IMR-90 (cell line): ENCODE results near the gene WWP2. TPM values are rescaled to one million over a fixed set of nuclear protein-coding genes. Genes with fewer than 3 reads are reported as not detected.
A peak's percentile ranks its signal among the peaks of the same experiment; 100 is the strongest.
"Not testable (repeated sequence)": the region's sequence is repeated elsewhere in the genome, so short reads cannot be mapped to it uniquely, and the experiment has no call there.

Experiments used
- ATAC-seq: fragments of 200-7000 bp; cut with Tn5 transposase; 2 replicates; pipeline ENCODE4 v1.9.1; 2020; ENCODE audit warnings: low read depth, mild to moderate bottlenecking, moderate library complexity
- BruUV-seq: library from RNA; stranded (reverse); fragments of 400-500 nt; replicated peaks from 2 replicates; lab custom pipeline; 2021; lab: Mats Ljungman, UMichigan
- CTCF ChIA-PET: fragments of 300-600 bp; formaldehyde crosslinking; extraction: SDS; loops from one replicate; lab custom pipeline; 2021; ENCODE audit warnings: antibody characterized with exemption; lab: Yijun Ruan, JAX
- POLR2A ChIA-PET: fragments of 300-600 bp; sonication (Branson Sonifier 250); formaldehyde crosslinking; loops from one replicate; lab custom pipeline; 2022; ENCODE audit warnings: antibody characterized with exemption; ENCODE audit not compliant: unreplicated experiment; lab: Charles Lee
- DNase-seq: peaks from one replicate; pipeline ENCODE4 v3.0.0; 2013
- H2AFZ ChIP-seq: replicated peaks from 2 replicates; pipeline ENCODE3; 2013; ENCODE audit warnings: low read length, mild to moderate bottlenecking; ENCODE audit not compliant: poor library complexity
- H2AK5ac ChIP-seq: 2 replicates; pipeline ENCODE4 v1.6.1; 2013; ENCODE audit warnings: low read depth, low read length, inconsistent platforms
- H2AK9ac ChIP-seq: replicated peaks from 2 replicates; pipeline ENCODE3; 2013; ENCODE audit warnings: mild to moderate bottlenecking, low read depth, low read length, moderate library complexity; ENCODE audit not compliant: poor library complexity
- H2BK120ac ChIP-seq: 2 replicates; pipeline ENCODE4 v1.6.1; 2013; ENCODE audit warnings: low read depth, low read length, inconsistent platforms
- H2BK15ac ChIP-seq: 3 replicates; pipeline ENCODE4 v1.6.1; 2013; ENCODE audit warnings: low read depth, low read length, inconsistent platforms
- H2BK20ac ChIP-seq: 2 replicates; pipeline ENCODE4 v1.6.1; 2013; ENCODE audit warnings: low read depth, mild to moderate bottlenecking, inconsistent platforms, low read length, moderate library complexity
- H2BK5ac ChIP-seq: 2 replicates; pipeline ENCODE4 v1.6.1; 2013; ENCODE audit warnings: mild to moderate bottlenecking, low read depth, low read length, inconsistent platforms; ENCODE audit not compliant: poor library complexity, severe bottlenecking
- H3K14ac ChIP-seq: replicated peaks from 2 replicates; pipeline ENCODE4 v1.6.1; 2013; ENCODE audit warnings: low read depth, low read length, inconsistent platforms
- H3K18ac ChIP-seq: 2 replicates; pipeline ENCODE4 v1.6.1; 2013; ENCODE audit warnings: low read depth, low read length, control low read depth
- H3K23ac ChIP-seq: 2 replicates; pipeline ENCODE4 v1.6.1; 2013; ENCODE audit warnings: low read depth, low read length, inconsistent platforms
- H3K27ac ChIP-seq: 2 replicates; pipeline ENCODE4 v1.5.1; 2013; ENCODE audit warnings: mild to moderate bottlenecking, control low read depth, low read length; ENCODE audit not compliant: insufficient read depth
- H3K27me3 ChIP-seq: 2 replicates; pipeline ENCODE4 v1.6.1; 2013; ENCODE audit warnings: low read length; ENCODE audit not compliant: control insufficient read depth, insufficient read depth
- H3K36me3 ChIP-seq: 2 replicates; pipeline ENCODE4 v1.6.1; 2013; ENCODE audit warnings: low read length, mixed read lengths; ENCODE audit not compliant: control insufficient read depth, insufficient read depth
- H3K4ac ChIP-seq: 2 replicates; pipeline ENCODE4 v1.6.1; 2013; ENCODE audit warnings: low read depth, low read length, inconsistent platforms
- H3K4me1 ChIP-seq: 2 replicates; pipeline ENCODE4 v1.6.1; 2013; ENCODE audit warnings: low read length, mixed read lengths; ENCODE audit not compliant: control insufficient read depth, insufficient read depth
- H3K4me2 ChIP-seq: 2 replicates; pipeline ENCODE4 v1.6.1; 2013; ENCODE audit warnings: low read depth, mild to moderate bottlenecking, control low read depth, low read length, moderate library complexity
- H3K4me3 ChIP-seq: 2 replicates; pipeline ENCODE4 v1.5.1; 2013; ENCODE audit warnings: low read depth, mild to moderate bottlenecking, control low read depth, low read length, moderate library complexity; ENCODE audit not compliant: insufficient read depth
- H3K56ac ChIP-seq: 2 replicates; pipeline ENCODE4 v1.6.1; 2013; ENCODE audit warnings: low read length, inconsistent platforms; ENCODE audit not compliant: insufficient read depth; ENCODE audit errors: extremely low read depth
- H3K79me1 ChIP-seq, 2 experiments: 2 replicates each; pipeline ENCODE4 v1.6.1; 2013; ENCODE audit warnings: low read length in 2 of 2, inconsistent platforms in 1 of 2, low read depth in 1 of 2
- H3K9ac ChIP-seq: 2 replicates; pipeline ENCODE4 v1.6.1; 2013; ENCODE audit warnings: low read depth, low read length, control low read depth
- H3K9me1 ChIP-seq: 2 replicates; pipeline ENCODE4 v1.6.1; 2013; ENCODE audit warnings: low read length, inconsistent platforms; ENCODE audit not compliant: insufficient read depth
- H3K9me3 ChIP-seq: 2 replicates; pipeline ENCODE4 v1.6.1; 2013; ENCODE audit warnings: low read length; ENCODE audit not compliant: control insufficient read depth, insufficient read depth
- H4K20me1 ChIP-seq: 2 replicates; pipeline ENCODE4 v1.6.1; 2013; ENCODE audit warnings: low read length, inconsistent platforms; ENCODE audit not compliant: insufficient read depth
- H4K5ac ChIP-seq: 2 replicates; pipeline ENCODE4 v1.6.1; 2013; ENCODE audit warnings: mild to moderate bottlenecking, low read depth, low read length, control low read depth
- H4K8ac ChIP-seq, 2 experiments: 2 replicates each; pipeline ENCODE4 v1.6.1; 2013; ENCODE audit warnings: low read depth in 2 of 2, low read length in 2 of 2, control low read depth in 1 of 2, inconsistent platforms in 1 of 2
- H4K91ac ChIP-seq: 2 replicates; pipeline ENCODE4 v1.6.1; 2013; ENCODE audit warnings: low read depth, low read length, inconsistent platforms; ENCODE audit not compliant: insufficient read depth
- CEBPB ChIP-seq: IDR thresholded peaks from 2 replicates; pipeline ENCODE4 v1.6.1; 2012; ENCODE audit warnings: low read depth, low read length, improper control_type of control experiment
- MAFK ChIP-seq: IDR thresholded peaks from 2 replicates; pipeline ENCODE4 v1.6.1; 2012; ENCODE audit warnings: low read depth, low read length, improper control_type of control experiment
- MXI1 ChIP-seq: IDR thresholded peaks from 2 replicates; pipeline ENCODE4 v1.6.1; 2012; ENCODE audit warnings: low read depth, mild to moderate bottlenecking, low read length, moderate library complexity, borderline replicate concordance
- RCOR1 ChIP-seq: IDR thresholded peaks from 2 replicates; pipeline ENCODE4 v1.6.1; 2012; ENCODE audit warnings: mild to moderate bottlenecking, low read length, improper control_type of control experiment; ENCODE audit not compliant: insufficient replicate concordance
- SMC3 ChIP-seq: fragments of 150-350 bp; IDR thresholded peaks from 2 replicates; pipeline ENCODE4 v1.6.1; 2016; ENCODE audit warnings: low read depth, mild to moderate bottlenecking, antibody characterized with exemption, low read length, moderate library complexity
- WGBS, 2 experiments: methylation state at CpG; one replicate each; pipeline versions ENCODE4 v1.1.5 to v1.1.7; 2013; ENCODE audit warnings: missing lambda C conversion rate in 2 of 2; ENCODE audit not compliant: insufficient read length in 1 of 2; ENCODE audit errors: extremely low coverage in 2 of 2; 5-methylcytosine and 5-hydroxymethylcytosine counted together
- dilution Hi-C: fragments of 300-500 bp; cut with HindIII; formaldehyde crosslinking; loops from one replicate; pipeline ENCODE4 v1.14.3; 2018; ENCODE audit warnings: low sequenced_read_pairs; ENCODE audit not compliant: unreplicated experiment
- in situ Hi-C: fragments of 300-500 bp; cut with MboI; formaldehyde crosslinking; loops from 3 replicates; pipeline ENCODE4 v1.14.3; 2019; ENCODE audit warnings: low sequenced_read_pairs, inconsistent platforms, mixed read lengths
- intact Hi-C: fragments of 100-400 bp; cut with micrococcal nuclease; formaldehyde crosslinking; loops from 2 replicates; pipeline ENCODE4 v1.10.0; 2022
- polyA plus RNA-seq, 3 experiments: library from polyadenylated mRNA; depleted of rRNA; stranded (reverse); fragments of >200 nt; gene quantifications; 2 replicates each; pipeline ENCODE4 v1.2.3, GENCODE V29; 2012; ENCODE audit warnings: low replicate concordance in 1 of 3
- total RNA-seq: library from RNA; depleted of rRNA; stranded (reverse); fragments of >200 nt; gene quantifications from 2 replicates; pipeline ENCODE4 v1.2.3, GENCODE V29; 2012

WWP2 gene
- total and polyA plus RNA-seq, 2 of the 4 experiments (the other 2 are of a cell fraction) = 12.7 to 13.7 TPM

DNA sequence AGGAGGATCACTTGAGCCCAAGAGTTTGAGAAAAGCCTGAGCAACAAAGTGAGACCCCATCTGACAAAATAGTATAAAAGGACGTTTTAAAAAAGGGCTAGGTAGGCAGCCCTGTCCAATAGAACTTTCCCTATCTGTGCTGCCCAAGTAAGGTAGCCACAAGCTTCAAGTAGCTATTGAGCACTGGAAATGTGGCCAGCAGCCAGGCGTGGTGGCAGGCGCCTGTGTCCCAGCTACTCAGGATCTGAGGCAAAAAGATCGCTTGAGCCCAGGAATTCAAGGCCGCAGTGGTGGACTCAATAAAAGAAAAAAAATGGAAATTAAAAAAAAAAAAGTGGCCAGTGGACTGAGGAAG, 34.2 kb upstream of the WWP2 start (continued):
- TF ChIP-seq CEBPB = no peak
- TF ChIP-seq SMC3 = no peak
- no peak for TF ChIP-seq MXI1
- no peak for TF ChIP-seq RCOR1
- no peak for TF ChIP-seq MAFK

DNA sequence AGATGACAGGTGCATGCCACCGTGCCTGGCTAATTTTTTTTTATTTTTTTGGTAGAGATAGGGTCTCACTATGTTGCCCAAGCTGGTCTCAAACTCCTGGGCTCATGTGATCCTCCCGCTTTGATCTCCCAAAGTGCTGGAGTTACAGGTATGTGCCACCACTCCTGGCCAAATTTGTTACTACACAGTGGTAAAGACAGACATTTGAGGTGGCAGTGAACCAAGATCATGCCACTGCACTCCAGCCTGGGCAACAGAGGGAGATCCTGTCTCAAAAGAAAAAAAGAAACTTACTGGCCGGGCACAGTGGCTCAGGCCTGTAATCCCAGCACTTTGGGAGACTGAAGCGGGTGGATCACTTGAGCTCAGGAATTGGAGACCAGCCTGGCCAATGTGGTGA, 33.1 kb upstream of the WWP2 start:
- H3K27ac ChIP-seq, H3K56ac ChIP-seq, H4K8ac ChIP-seq, H2AFZ ChIP-seq, dilution Hi-C loops, intact Hi-C loops, in situ Hi-C loops, H3K9me3 ChIP-seq, H3K18ac ChIP-seq, H2BK5ac ChIP-seq, H3K9me1 ChIP-seq, H3K4me1 ChIP-seq, H3K14ac ChIP-seq, DNase-seq, H3K27me3 ChIP-seq, POLR2A ChIA-PET, ATAC-seq, H3K36me3 ChIP-seq, H2AK9ac ChIP-seq, H3K4me2 ChIP-seq, H3K9ac ChIP-seq, H2BK15ac ChIP-seq, BruUV-seq, H3K4me3 ChIP-seq, H3K23ac ChIP-seq, H4K5ac ChIP-seq: not testable (repeated sequence)
- peak overlapping the region; percentile 33; the same call in 1 of the 2 replicates for H4K91ac ChIP-seq
- CTCF ChIA-PET = interaction anchor here (0.6 kb wide), 1 partner anchor 509 kb away, joined by 4 read pairs; no protein-coding TSS in a partner anchor
- H4K20me1 ChIP-seq = peaks cover 13% of the 10 kb centered on the region; the same call in 1 of the 2 replicates
- peaks cover 17 to 46% of the 10 kb centered on the region in 2 experiments for H3K79me1 ChIP-seq
- H3K4ac ChIP-seq = 0 out of 2 replicates have a peak overlapping the region, but pooled peaks have one; percentile 22
- 0 out of 2 replicates have a peak overlapping the region, but pooled peaks have one; percentile 18 for H2BK20ac ChIP-seq
- H2AK5ac ChIP-seq = 0 out of 2 replicates have a peak overlapping the region, but pooled peaks have one; percentile 89
- peak overlapping the region; percentile 81 for H2BK120ac ChIP-seq
- WGBS, 2 experiments = 100% methylated on average over 2 of the region's 4 CpGs; no CpG with 5 or more reads in 1 of the 2 experiments

- H4K8ac ChIP-seq, in situ Hi-C loops, H3K9ac ChIP-seq, H3K23ac ChIP-seq, intact Hi-C loops, H3K27ac ChIP-seq, H3K27me3 ChIP-seq, H4K20me1 ChIP-seq, DNase-seq, H2AK9ac ChIP-seq, dilution Hi-C loops, H3K4me1 ChIP-seq, CTCF ChIA-PET, H3K56ac ChIP-seq, BruUV-seq, H3K9me1 ChIP-seq, H3K4ac ChIP-seq, H3K18ac ChIP-seq, H3K9me3 ChIP-seq, H3K14ac ChIP-seq, H2BK5ac ChIP-seq, H2BK120ac ChIP-seq, H2BK20ac ChIP-seq, H3K4me3 ChIP-seq, H4K5ac ChIP-seq, H4K91ac ChIP-seq, H2AK5ac ChIP-seq, ATAC-seq, H2BK15ac ChIP-seq, H3K4me2 ChIP-seq, H2AFZ ChIP-seq, H3K36me3 ChIP-seq, POLR2A ChIA-PET: not testable (repeated sequence)
- no CpG with 5 or more reads among the region's 5 CpGs for WGBS, 2 experiments
- H3K79me1 ChIP-seq = peaks cover 7 to 24% of the 10 kb centered on the region in 2 experiments; a peak in 3 of 4 replicates
Measured at GRCh38 chr16:69731280-69731679, 30.9 kb upstream of the WWP2 start.
